GM21723 (cell line): ENCODE data around the gene TDO2.
A peak's percentile ranks its signal among the peaks of the same experiment; 100 is the strongest.
"Not testable (repeated sequence)": the region's sequence is repeated elsewhere in the genome, so short reads cannot be mapped to it uniquely, and the experiment has no call there.

Source experiments
- ATAC-seq: cut with Tn5 transposase; IDR thresholded peaks from one replicate; pipeline ENCODE4 v1.9.1; 2021; ENCODE audit warnings: mild to moderate bottlenecking, moderate library complexity; ENCODE audit not compliant: unreplicated experiment

Gene TDO2

GRCh38 chr4:155906554-155907247 is 3.2 kb downstream of the TDO2 start:
- no peak for ATAC-seq

GRCh38 chr4:155907556-155907955 is 4.1 kb downstream of the TDO2 start:
- no peak for ATAC-seq

- ATAC-seq = peak; percentile 72
These were observed 5.0 kb downstream of the TDO2 start for GRCh38 chr4:155908187-155909139.

- ATAC-seq = no peak
These were observed 6.2 kb downstream of the TDO2 start for GRCh38 chr4:155909615-155910226.

- no peak for ATAC-seq
These were observed 8.4 kb downstream of the TDO2 start for GRCh38 chr4:155911905-155912304.

- no peak for ATAC-seq
These were observed 11.3 kb downstream of the TDO2 start for GRCh38 chr4:155914782-155915181.

GRCh38 chr4:155921597-155921996 is 18.1 kb downstream of the TDO2 start:
- ATAC-seq = no peak

- ATAC-seq = no peak
These were observed 21.1 kb downstream of the TDO2 start for GRCh38 chr4:155924637-155925036.

- no peak for ATAC-seq
These were observed 26.3 kb downstream of the TDO2 start for GRCh38 chr4:155929833-155930232.

- ATAC-seq = no peak
These were observed 26.8 kb downstream of the TDO2 start for GRCh38 chr4:155930330-155930729.

- ATAC-seq = no peak
These were observed 28.1 kb downstream of the TDO2 start for GRCh38 chr4:155931634-155932033.

- not testable (repeated sequence) for ATAC-seq
These were observed 31.1 kb downstream of the TDO2 start for GRCh38 chr4:155934634-155935033.

GRCh38 chr4:155935389-155935986 is 32.0 kb downstream of the TDO2 start:
- no peak for ATAC-seq

GRCh38 chr4:155941085-155941790 is 37.7 kb downstream of the TDO2 start:
- no peak for ATAC-seq

- no peak for ATAC-seq
These were observed 38.3 kb downstream of the TDO2 start for GRCh38 chr4:155941820-155942219.

- no peak for ATAC-seq
These were observed 40.3 kb downstream of the TDO2 start for GRCh38 chr4:155943605-155944291.

- no peak for ATAC-seq
These were observed 41.0 kb downstream of the TDO2 start for GRCh38 chr4:155944516-155944915.

GRCh38 chr4:155946486-155946885 is 43.0 kb downstream of the TDO2 start:
- ATAC-seq = no peak

- no peak for ATAC-seq
These were observed 45.0 kb downstream of the TDO2 start for GRCh38 chr4:155948541-155948940.

GRCh38 chr4:155950461-155950860 is 47.0 kb downstream of the TDO2 start:
- ATAC-seq = no peak
